Hematopoietic multipotent progenitor cell treated with erythropoietin and hydrocortisone succinate and interleukin-3 and kit ligand, for 4 days (in vitro differentiated cells): ENCODE data around the gene PLA2G6.
"Not testable (repeated sequence)": the region's sequence is repeated elsewhere in the genome, so short reads cannot be mapped to it uniquely, and the experiment has no call there.

Experiments used
- DNase-seq: peaks from one replicate; pipeline ENCODE4 v3.0.0-alpha.2; 2015

Gene PLA2G6

DNA sequence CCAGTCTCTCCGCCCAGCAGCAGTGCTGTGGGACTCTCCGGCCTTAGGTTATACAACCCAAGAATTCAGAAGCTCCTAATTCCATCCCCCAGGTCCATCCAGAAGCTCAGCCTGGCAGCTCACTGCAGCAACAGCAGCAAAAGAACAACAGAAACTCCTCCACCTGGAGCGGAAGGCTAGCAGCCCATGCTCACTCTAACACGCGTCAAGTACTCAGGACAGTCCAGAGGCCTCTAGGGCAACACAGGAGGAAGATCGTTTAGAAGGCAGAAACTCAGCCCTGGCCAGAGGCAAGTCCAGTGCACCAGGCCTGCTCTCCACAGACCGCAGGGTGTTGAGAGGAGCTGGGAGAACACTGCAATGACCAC lies 17.1 kb downstream of the PLA2G6 start:
- no peak for DNase-seq

DNA sequence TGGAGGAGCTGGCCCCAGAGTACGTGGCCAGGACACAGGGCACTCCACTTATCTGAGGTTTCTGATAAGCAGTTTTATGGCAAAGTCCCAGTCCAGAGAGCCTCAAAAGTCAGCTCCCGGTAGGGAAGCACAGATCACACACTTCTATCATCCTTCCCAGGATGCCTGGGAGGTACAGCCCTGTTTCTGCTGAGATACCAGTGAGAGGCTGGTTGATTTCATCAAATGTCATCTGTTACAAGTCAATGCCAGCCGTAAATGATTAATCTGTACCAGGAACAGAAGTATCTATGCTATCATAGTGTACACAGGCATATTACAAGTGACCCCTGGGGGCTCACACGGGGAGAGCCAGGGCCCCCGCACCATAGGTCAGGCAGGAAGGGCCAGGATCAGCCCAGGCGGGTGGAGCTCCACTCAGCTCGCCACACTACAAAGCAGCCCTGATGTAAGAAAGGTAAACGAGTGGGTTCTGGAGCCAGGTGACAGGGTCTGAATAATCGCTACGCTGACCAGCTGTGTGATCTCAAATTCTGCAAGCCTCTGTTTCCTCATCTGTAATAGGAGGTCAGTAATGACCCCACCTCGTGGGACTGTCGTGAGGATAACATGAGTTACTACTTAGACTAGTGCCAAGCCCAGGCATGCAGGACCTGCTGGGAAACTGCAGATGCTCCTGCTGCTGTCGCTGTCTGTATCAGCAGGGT lies 17.6 kb downstream of the PLA2G6 start:
- DNase-seq, result peak; percentile 30

DNA sequence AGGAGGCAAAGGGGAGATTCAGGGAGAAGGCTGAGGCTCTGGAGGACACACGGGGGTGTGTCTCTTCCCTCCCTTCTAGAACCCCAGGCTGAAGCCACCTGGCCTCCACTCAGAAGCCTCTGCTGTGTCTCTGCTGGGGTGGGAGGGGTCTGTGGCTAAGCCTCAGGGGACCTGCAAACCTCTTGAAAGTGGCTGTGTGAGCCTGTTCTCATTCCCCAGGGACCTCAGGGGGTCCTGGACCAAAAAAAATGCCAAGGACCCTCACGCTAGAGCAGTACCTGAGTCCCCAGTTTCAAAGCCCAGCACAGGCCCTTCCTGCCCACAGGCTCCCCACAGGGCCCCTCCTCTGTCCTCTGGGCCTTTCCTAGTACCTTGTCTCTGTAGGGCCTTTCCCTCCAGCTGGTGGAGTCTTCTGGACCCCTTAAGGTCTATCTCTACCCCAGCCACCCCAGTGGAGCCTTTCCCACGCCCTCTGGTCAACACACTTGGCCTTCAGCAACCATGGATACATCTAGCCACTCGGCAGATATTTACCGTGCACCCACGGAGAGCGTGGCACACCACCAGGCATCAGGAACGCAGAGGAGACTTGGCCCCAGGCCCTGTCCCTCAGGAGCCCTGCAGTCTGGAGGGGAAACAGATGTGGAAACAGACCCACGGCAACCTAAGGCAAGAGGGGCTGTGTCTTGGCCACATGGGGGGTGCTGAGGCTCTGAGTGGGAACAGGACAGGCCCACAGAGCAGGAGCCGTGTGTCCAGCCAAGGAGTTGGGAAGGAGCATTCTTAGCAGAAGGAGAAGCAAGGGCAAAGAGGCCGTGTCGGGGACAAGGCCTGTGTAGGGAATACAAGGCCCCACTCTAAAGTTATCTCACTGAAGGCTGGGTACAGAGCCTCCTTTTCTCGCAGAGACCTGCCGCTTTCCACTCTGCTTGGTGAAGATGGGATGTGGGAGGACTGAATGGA lies 18.5 kb downstream of the PLA2G6 start:
- no peak for DNase-seq

DNA sequence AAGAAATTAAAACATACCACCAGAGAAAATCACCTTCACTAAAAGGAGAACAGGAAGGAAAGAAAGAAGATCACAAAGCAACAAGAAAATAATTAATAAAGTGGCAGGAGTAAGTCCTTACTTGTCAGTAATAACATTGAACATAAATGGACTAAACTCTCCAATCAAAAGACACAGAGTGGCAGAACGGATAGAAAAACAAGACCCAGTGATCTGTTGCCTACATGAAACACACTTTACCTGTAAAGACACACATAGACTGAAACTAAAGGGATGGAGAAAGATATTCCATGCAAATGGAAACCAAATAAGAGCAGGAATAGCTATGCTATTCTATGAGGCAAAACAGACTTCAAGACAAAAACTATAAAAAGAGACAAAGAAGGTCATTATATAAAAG lies 25.9 kb downstream of the PLA2G6 start:
- no peak for DNase-seq

DNA sequence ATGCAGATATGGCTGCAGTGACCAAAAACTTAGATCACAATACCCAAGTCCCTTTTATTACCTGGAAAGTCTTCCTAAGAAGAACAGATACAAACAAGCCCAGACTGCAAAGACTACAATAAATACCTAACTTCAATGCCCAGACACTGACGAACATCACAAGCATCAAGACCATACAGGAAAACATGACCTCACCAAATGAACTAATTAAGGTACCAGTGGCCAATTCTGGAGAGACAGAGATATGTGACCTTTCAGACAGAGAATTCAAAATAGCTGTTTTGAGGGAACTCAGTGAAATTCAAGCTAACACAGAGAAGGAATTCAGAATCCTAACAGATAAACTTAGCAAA lies 27.1 kb downstream of the PLA2G6 start:
- DNase-seq, result not testable (repeated sequence)

DNA sequence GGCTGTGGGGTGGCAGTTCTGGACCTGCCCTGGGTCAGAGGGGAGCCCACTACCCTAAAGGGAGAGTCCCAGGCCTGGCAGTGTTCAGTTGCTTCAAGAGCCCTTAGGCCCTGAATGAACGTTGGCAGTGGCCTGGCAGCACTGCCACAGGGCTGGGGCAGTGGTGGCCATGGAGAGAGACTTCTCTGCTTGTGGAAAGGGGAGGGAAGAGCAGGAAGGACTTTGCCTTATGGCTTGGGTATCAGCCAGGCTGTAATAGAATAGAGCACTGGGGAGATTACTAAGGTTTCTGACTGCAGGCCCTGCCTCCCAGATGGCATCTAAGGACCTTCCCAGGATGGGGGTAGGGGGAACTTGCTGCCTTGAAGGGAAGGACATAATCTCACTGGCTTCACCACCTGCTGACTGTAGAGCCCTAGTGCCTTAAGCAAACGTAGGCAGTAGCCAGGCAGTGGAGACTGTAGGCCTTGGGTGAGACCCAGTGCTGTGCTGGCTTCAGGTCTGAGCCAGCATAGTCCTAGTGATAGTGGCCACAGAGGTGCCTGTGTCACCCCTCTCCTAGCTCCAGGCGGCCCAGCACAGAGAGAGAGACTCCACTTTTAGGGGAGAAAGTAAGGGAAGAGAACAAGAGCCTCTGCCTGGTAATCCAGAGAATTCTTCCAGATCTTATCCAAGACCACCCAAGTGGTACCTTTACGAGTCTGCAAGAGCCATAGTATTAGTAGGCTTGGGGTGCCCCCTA lies 27.6 kb downstream of the PLA2G6 start:
- DNase-seq, result peak; percentile 53

DNA sequence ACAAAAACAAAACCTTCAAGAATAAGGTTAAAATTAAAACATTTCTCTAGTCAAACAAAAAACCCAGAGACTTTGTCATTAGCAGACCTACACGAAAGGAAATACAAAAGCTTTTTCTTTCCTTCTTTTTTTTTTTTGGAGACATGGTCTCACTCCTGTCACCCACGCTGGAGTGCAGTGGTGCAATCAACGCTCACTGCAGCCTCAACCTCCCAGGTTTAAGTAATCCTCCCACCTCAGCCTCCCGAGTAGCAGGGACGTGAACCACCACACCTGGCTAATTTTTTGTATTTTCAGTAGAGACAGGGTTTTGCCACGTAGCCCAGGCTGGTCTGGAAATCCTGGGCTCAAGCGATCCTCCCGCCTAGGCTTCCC lies 30.5 kb downstream of the PLA2G6 start:
- DNase-seq, result no peak

DNA sequence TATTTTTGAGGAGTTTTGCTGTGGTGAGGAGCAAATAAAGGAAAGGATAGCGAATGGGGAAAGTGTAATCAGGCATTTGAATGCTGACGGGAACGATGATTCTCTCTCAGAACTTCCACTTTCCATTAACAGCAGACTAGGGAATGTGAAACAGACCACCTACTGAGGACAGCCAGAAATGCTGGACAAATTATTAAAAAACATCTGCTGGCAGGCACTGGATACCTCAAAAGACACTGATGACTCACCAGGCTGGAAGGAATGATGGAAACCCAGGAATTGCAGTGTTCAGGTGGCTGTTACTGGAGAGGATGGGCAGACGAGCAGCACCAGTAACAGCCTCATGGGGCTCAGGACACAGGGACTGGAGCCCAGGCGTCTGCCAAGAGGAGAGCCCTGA lies 33.4 kb downstream of the PLA2G6 start:
- no peak for DNase-seq

DNA sequence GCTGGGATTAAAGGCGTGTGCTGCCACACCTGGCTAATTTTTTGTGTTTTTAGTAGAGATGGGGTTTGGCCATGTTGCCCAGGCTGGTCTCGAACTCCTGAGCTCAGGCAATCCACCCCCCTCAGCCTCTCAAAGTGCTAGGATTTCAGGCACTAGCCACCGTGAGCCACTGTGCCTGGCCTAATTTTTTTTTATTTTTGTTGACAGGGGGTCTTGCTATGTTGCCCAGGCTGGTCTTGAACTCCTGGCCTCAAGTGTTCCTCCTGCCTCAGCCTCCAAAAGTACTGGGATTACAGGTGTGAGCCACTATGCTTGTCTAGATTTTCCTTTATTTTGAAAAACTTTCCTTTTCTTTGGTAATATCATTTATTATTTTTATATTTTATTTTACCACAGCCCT lies 35.5 kb downstream of the PLA2G6 start:
- not testable (repeated sequence) for DNase-seq

DNA sequence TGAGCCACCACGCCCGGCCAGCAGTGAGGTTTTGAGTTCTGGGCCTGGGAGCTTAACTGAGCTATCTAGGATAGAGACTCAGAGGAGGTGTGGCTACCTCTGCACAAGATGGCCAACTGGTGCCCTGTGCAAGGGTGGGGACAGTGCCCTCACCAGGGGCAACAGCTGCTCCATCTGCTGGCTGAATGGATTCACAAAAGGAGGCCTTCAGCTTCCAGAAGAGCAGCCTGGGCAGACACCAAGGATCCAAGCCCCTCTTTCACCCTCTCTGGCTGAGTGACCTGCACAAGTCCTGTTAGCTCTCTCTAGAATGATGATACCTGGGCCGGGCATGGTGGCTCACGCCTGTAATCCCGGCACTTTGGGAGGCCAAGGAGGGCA lies 37.6 kb downstream of the PLA2G6 start:
- peak; percentile 81 for DNase-seq

DNA sequence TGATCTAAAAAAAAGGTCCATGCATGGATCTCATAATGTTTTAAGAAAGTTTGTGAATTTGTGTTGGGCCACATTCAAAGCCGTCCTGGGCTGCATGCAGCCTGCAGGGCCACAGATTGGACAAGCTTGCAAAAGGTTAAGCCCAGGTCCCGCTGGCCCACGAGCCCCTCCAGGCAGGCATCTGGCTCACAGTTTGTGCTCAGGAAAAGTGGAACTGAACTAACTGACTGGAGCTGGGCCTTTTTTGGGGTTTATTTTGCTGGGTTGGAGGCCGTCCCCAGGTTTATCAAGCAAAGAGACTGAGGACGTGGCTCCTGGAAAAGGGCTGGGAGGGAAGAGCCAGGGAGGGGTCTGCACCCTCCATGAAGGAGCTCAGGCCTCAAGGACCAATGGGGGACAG lies 39.0 kb downstream of the PLA2G6 start:
- no peak for DNase-seq

DNA sequence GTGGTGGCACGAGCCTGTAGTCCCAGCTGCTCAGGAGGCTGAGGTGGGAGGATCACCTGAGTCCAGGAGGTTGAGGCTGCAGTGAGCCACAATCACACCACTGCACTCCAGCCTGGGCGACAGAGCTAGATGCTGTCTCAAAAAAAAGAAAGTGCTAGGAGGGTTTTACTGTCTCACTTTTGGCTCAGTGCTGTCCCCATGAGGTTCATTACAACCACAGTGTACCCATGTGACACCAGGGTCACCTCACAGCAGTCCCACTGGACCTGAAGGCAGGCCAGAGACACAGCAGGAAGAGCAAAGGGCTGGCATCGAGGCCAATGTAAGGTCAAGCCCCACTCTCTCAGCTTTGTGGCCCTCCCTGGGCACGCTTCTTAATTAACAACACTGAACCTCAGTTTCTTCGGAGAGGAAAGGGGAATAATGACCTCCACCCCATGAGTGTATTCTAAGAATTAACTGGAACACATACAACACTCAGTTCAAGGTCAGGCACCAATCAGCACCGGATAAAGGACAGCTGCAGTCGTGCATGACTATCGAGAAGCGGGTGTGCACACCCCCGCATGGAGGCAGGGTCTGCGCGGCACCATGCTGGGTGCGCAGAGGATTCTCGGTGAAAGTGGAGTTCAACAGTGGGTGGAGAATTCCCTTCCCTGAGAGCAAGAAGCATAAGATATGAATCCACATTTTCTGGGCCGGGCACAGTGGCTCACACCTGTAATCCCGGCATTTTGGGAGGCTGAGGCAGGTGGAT lies 40.2 kb downstream of the PLA2G6 start:
- DNase-seq, result peak; percentile 52

DNA sequence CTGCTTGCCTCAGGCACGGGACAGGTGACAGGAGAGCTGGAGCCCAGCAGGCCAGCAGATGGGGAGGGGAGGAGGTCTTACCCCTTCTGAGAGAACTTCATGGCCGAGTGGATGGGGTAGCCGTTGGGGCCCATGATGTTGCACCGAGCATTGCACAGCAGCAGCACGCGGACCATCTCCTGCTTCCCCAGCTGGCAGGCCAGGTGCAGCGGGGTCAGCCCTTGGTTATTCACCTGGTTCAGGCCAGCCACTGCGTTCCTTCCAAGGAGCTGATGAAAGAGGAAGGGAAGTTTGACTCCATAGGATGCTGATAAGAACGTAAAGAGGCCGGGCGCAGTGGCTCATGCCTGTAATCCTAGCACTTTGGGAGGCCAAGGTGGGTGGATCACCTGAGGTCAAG lies 41.7 kb downstream of the PLA2G6 start:
- no peak for DNase-seq

DNA sequence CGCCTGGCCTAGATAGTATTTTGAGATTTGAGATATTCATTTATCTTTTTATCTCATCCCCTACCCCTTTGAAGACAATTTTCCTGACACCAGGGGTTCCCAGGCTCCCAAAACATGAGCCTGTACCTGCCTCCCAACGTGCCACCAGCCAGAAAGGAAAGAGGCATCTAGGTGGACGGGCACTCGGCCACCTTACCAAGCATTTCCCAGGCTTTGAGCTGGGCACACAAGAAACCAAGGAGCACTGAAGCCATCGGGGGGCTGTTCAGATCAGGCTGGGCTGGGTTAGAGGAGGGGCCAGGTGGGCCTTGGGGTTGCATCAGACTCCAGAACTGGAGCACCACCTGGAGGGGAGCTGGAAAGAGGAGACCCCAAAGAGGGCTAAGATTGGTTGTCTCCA lies 42.7 kb downstream of the PLA2G6 start:
- no peak for DNase-seq

DNA sequence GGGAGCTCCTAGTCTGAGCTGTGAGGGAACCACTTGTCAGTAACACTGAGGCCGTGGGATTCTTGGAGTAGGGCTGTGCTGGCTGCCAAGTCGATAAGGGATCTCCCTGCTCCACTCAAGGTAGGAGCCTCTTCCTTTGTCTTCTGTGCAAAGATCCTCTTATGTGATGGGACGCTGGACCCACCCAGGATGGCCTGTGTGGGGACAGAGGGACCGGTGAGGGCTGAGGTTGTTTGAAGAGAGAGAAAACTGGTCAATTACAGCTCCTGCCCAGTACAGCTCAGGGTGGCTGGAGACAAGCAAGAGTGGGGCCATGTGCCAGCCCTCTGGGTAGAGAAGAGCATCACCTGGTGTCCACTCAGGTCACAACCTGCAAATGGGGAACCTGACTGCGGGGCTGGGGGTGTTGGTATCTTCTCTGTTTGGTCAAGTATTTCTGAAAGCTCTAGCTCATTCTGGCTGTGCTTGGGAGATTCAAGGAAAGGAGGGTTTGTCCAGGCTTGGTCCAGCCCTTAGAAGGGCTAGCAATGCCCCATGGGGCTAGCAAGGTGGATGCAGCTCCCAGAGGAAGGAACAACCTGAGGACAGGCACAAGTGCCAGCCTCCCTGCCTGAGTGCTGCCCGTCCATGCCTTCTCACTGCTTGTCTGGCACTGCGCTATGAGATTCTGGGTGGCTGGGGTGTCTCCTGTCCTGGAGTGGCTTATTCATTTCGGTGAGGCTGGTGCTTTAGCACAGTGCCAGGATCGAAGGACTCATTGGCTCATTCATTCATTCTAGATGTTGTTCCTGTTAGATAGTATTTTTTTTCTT lies 43.5 kb downstream of the PLA2G6 start:
- no peak for DNase-seq

DNA sequence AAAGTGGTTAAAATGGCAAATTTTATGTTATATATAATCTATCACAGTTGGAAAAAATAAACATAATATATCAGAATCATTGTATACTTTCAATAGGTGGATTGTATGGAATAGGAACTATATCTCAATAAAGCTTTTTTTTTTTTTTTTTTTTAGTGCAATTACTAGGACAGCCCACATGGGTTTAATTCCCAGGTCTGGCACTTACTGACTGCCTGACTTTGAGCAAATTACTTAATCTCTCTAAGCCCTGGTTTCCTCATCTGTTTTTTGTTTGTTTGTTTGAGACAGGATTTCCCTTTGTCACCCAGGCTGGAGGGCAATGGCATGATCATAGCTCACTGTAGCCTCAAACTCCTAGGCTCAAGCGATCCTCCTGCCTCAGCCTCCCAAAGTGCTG lies 45.0 kb downstream of the PLA2G6 start:
- peak; percentile 44 for DNase-seq

DNA sequence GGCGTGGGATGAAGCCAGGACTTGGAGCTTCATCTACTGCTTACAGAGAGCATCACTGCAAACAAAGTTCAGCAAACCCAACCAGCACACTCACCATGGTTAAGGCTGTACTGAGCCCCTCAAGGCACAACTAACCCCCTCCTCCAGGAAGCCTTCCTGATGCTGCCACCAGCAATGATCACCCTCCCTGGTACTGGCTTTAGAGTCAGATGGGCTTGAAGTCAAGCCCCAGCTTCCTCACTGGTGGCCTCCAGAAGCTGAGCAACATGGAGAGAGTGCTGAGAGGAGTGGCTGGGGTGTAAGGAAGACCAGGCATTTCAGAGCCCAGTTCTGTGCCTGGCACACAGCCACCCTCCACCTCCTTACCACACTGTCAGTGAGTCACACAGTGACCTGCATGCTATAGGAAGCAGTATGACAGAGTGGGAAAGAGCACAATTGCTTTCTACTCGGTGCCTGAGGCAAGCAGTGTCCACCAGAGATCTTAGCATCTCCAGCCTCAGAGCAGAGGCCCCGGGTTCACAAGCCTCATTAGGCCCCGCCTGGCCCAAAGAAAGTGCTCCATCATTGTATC lies 46.4 kb downstream of the PLA2G6 start:
- DNase-seq, result peak; percentile 80

DNA sequence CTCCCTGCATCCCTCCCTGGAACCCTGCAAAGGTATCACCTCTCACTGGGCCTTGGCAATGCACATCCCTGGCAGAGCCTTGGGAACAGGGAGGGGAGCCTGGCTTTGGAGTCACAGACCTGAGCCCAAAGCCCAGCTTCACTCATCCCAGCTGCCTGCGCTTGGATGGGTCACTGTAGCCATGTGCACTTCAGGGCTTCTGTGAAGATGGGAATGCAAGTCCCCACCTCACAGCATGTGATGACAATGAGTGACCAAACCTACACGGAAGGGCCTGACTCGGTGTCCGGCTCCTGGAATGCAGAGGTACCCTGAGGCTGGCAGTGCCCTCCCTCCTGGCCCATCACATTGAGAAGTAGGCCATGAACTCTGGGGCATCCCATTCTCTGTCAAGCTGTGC lies 48.3 kb downstream of the PLA2G6 start:
- DNase-seq, result no peak

DNA sequence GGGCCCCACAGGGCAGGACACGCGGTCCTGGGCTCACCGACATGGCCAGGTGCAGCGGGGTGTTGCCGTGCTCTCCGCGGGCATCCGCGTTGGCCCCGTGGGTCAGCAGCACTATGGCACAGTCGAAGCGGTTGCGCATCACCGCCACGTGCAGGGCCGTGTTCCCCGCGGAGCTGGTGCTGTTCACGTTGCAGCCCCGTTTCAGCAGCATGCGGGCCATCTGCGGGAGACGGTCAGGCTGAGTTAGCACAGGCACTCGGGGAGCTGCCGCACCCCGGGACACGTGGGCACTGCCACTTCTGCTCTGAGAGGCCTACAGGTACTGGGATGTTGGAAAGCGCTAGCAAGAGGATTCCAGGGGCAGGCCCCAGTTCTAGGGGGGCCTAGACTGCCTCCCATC lies 48.8 kb downstream of the PLA2G6 start:
- no peak for DNase-seq

DNA sequence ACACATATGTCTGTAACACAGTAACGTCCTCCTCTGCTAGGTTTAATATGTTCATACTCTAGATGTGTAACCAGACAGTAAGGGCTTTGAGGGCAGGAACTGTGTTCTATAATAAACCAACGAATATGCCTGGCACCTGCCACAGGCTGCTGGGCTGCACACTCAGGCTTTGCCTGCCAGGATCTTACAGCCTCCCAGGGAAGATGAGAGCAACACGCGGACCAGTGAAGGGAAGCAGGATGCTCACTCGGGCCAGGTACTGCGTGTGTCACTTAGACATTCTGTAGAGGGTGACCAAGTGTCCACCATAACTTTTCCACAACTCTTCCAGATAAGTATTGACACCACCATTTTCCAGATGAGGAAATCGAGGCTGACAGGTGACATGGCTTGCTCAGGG lies 49.5 kb downstream of the PLA2G6 start:
- no peak for DNase-seq

DNA sequence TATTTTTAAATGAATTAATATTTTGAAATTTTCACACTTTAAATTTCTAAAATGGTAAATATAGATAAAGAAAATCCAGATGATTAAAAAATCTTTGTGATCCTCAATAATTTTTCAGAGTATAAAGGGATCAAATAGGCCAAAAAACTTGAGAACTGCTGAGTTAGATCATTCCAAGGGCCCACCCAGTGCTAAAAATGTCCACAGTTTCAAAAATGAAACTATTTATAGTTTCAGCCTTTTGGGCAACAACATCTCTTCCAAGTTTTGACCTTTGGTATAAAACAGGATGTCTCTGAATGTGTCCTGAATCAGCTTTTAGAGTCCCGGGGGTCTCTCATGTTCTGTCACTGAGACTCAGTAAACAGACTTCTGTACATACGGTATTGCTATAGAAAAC lies 50.2 kb downstream of the PLA2G6 start:
- DNase-seq, result no peak

DNA sequence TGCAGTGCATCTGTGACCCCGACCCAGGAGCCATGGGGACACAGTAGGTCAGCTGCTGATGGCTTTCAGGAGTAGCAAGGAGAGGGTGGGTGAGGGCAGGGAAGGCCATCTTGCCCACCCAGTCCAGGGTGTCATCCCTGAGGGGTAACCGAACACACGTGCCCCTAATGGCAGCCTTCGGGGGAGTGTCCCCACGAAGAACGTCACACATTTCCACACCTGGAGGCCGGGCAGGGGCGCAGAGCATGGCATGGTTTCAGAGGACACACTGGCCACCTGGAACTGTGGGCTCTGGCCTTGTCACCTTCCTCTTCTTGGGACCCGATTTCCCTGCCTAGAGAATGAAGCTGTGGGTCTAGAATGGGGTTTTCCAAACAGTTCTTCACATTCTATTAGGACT lies 51.8 kb downstream of the PLA2G6 start:
- no peak for DNase-seq
